Panc1 (cell line): ENCODE measurements around the gene UROC1.

Experiments
- POLR2AphosphoS5 ChIP-seq: IDR thresholded peaks from 2 replicates; pipeline ENCODE4 v1.6.1; 2012; ENCODE audit warnings: mild to moderate bottlenecking, low read depth, low read length, moderate library complexity
- SIN3A ChIP-seq: IDR thresholded peaks from 2 replicates; pipeline ENCODE4 v1.6.1; 2012; ENCODE audit warnings: low read depth, mild to moderate bottlenecking, low read length, moderate library complexity, borderline replicate concordance; ENCODE audit not compliant: insufficient read depth
- TCF7L2 ChIP-seq: IDR thresholded peaks from 2 replicates; pipeline ENCODE4 v1.6.1; 2011; ENCODE audit warnings: mild to moderate bottlenecking, low read depth, low read length, inconsistent platforms
- TF ChIP-seq, protein P1 (sequence below): fragments of 450-650 bp; IDR thresholded peaks from 2 replicates; pipeline ENCODE4 v1.5.1; 2017; ENCODE audit warnings: mild to moderate bottlenecking
- TF ChIP-seq, protein P2 (sequence below), 2 experiments: IDR thresholded peaks; 2 replicates each; pipeline ENCODE4 v1.6.1; 2011 to 2012; ENCODE audit warnings: low read depth in 2 of 2, control low read depth in 1 of 2, low read length in 1 of 2, mild to moderate bottlenecking in 1 of 2, moderate library complexity in 1 of 2; ENCODE audit not compliant: insufficient read depth in 1 of 2

DNA sequence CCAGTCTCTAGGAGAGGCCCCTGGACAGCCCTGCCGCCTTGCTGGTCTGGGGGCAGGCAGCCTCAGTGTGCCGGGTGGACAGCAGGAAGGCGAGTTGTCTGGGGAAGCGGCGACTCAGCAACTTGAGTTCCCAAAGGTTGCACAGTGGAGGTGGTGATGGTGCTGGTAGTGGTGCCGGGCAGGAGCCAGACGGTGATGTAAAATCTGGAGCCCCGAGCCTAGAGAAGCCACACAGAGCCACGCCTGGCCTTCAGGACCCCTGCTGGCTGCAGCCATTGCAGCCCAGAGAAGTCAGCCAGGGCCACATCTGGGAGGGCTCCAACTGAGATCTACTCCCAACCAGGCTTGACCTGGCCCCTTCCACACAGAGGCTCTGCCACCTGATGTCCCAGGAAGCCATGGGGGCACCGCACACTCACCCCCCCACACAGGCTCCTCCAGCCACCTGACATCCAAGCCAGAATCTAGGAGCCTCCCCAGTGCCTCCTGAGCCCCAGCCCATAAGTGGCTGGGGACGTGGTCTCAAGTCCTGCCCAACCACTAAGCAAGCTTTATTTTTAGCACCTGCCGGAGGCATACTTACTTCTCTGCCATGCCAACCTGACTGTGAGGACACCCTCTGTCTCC, 32.4 kb upstream of the UROC1 start:
- TF ChIP-seq, protein P1, sequence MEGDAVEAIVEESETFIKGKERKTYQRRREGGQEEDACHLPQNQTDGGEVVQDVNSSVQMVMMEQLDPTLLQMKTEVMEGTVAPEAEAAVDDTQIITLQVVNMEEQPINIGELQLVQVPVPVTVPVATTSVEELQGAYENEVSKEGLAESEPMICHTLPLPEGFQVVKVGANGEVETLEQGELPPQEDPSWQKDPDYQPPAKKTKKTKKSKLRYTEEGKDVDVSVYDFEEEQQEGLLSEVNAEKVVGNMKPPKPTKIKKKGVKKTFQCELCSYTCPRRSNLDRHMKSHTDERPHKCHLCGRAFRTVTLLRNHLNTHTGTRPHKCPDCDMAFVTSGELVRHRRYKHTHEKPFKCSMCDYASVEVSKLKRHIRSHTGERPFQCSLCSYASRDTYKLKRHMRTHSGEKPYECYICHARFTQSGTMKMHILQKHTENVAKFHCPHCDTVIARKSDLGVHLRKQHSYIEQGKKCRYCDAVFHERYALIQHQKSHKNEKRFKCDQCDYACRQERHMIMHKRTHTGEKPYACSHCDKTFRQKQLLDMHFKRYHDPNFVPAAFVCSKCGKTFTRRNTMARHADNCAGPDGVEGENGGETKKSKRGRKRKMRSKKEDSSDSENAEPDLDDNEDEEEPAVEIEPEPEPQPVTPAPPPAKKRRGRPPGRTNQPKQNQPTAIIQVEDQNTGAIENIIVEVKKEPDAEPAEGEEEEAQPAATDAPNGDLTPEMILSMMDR, result no peak
- no peak for TF ChIP-seq TCF7L2
- TF ChIP-seq, protein P2, sequence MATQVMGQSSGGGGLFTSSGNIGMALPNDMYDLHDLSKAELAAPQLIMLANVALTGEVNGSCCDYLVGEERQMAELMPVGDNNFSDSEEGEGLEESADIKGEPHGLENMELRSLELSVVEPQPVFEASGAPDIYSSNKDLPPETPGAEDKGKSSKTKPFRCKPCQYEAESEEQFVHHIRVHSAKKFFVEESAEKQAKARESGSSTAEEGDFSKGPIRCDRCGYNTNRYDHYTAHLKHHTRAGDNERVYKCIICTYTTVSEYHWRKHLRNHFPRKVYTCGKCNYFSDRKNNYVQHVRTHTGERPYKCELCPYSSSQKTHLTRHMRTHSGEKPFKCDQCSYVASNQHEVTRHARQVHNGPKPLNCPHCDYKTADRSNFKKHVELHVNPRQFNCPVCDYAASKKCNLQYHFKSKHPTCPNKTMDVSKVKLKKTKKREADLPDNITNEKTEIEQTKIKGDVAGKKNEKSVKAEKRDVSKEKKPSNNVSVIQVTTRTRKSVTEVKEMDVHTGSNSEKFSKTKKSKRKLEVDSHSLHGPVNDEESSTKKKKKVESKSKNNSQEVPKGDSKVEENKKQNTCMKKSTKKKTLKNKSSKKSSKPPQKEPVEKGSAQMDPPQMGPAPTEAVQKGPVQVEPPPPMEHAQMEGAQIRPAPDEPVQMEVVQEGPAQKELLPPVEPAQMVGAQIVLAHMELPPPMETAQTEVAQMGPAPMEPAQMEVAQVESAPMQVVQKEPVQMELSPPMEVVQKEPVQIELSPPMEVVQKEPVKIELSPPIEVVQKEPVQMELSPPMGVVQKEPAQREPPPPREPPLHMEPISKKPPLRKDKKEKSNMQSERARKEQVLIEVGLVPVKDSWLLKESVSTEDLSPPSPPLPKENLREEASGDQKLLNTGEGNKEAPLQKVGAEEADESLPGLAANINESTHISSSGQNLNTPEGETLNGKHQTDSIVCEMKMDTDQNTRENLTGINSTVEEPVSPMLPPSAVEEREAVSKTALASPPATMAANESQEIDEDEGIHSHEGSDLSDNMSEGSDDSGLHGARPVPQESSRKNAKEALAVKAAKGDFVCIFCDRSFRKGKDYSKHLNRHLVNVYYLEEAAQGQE (IDR thresholded peaks at IDR 0.05; ENCODE audit: insufficient read depth in 1 of 2, low read depth in 2 of 2, low read length in 1 of 2), result no peak
- no peak for TF ChIP-seq SIN3A
- no peak for TF ChIP-seq POLR2AphosphoS5
